ENCODE measurements around the gene PINK1. TPM values are rescaled to one million over a fixed set of nuclear protein-coding genes. Genes with fewer than 3 reads are reported as not detected.

Gene PINK1
- total RNA-seq, 1 experiment from 2014 or later = 17.0 TPM

GRCh38 chr1:20588634-20589225, 44.5 kb upstream of the PINK1 start, which contains the start of gene CDA:
CDA (plus strand) TSS chr1:20589097; CDS start chr1:20589130, 33 bp downstream.
- H3K4me3 Mint-ChIP-seq = peak within 1 kb of the TSS; percentile 34 to 66
- H2BK5ac ChIP-seq (ENCODE audit: insufficient read length, low read length) = no peak within 1 kb of the TSS
- peaks cover 26 to 30% of the 10 kb centered on the region in 2 experiments for H3K4me1 Mint-ChIP-seq
- H3K27me3 ChIP-seq (ENCODE audit: insufficient read depth, low read length) = no peaks in the 10 kb centered on the region
- H2AFZ ChIP-seq (ENCODE audit: low read length) = no peak within 1 kb of the TSS
- no peak within 1 kb of the TSS for H3T11ph ChIP-seq (ENCODE audit: low read length)
- H3K27me3 Mint-ChIP-seq (ENCODE audit: low read depth) = peaks cover 13% of the 10 kb centered on the region
- peak within 1 kb of the TSS in 1 of 3 experiments; percentile 40; a peak in 1 of 7 replicates for H3K27ac Mint-ChIP-seq
- peak within 1 kb of the TSS; percentile 17; the same call in 1 of the 2 replicates for H3K14ac ChIP-seq (ENCODE audit: insufficient read depth, low read length)
- no peak within 1 kb of the TSS for H3K56ac ChIP-seq (ENCODE audit: insufficient read length, low read depth, low read length)
- peak; percentile 78 for DNase-seq
- no peaks in the 10 kb centered on the region; a peak in 1 of 7 replicates for H3K36me3 Mint-ChIP-seq (ENCODE audit: insufficient read depth in 1 of 3, low read depth in 3 of 3)
- no peak within 1 kb of the TSS for H3K4ac ChIP-seq (ENCODE audit: low read depth, low read length)
- peak within 1 kb of the TSS; percentile 15 for H3K18ac ChIP-seq (ENCODE audit: insufficient read length, low read depth, low read length)
- no peaks in the 10 kb centered on the region for H3K79me2 ChIP-seq (ENCODE audit: insufficient read depth, low read length)
- no peaks in the 10 kb centered on the region for H3K23me2 ChIP-seq (ENCODE audit: insufficient read length, low read depth, low read length, poor library complexity, severe bottlenecking)
- H2BK15ac ChIP-seq (ENCODE audit: low read depth, low read length) = no peak within 1 kb of the TSS
- no peaks in the 10 kb centered on the region for H3K79me1 ChIP-seq (ENCODE audit: insufficient read depth, low read depth, low read length, poor library complexity, severe bottlenecking)
- no peak within 1 kb of the TSS for H2BK120ac ChIP-seq (ENCODE audit: low read depth, low read length, poor library complexity, severe bottlenecking)
- H4K20me1 ChIP-seq (ENCODE audit: control insufficient read depth, insufficient read depth, insufficient read length) = peaks cover 2% of the 10 kb centered on the region
- no peak within 1 kb of the TSS for H3K27ac ChIP-seq (ENCODE audit: insufficient read length, low read depth, low read length)
- no peaks in the 10 kb centered on the region; a peak in 2 of 5 replicates for H3K9me3 Mint-ChIP-seq
- no peak within 1 kb of the TSS for H2BK12ac ChIP-seq (ENCODE audit: insufficient read length, low read depth, low read length)
- TF ChIP-seq CTCF (conservative IDR thresholded peaks at IDR 0.05) = no peak
- no peak within 1 kb of the TSS for H4K91ac ChIP-seq (ENCODE audit: insufficient read length, low read depth, low read length)
- no peak within 1 kb of the TSS for H4K8ac ChIP-seq (replicated peaks; ENCODE audit: insufficient read length, low read depth, low read length)
- no peaks in the 10 kb centered on the region for H3K9me3 ChIP-seq (ENCODE audit: control insufficient read depth, low read depth, low read length)
- H3K9ac ChIP-seq (ENCODE audit: extremely low read depth, insufficient read length, low read length) = no peak within 1 kb of the TSS
- H2BK20ac ChIP-seq (ENCODE audit: low read depth, low read length, poor library complexity, severe bottlenecking) = no peak within 1 kb of the TSS
- H2AK5ac ChIP-seq (ENCODE audit: insufficient read length, low read length) = no peak within 1 kb of the TSS
- WGBS (ENCODE audit: extremely low coverage, insufficient read length, low lambda C conversion rate) = no CpG with 5 or more reads among the region's 11 CpGs
- H3K4me1 ChIP-seq (ENCODE audit: insufficient read depth, low read length) = no peaks in the 10 kb centered on the region
- no peak within 1 kb of the TSS for H4K5ac ChIP-seq (ENCODE audit: insufficient read length, low read depth, low read length)
- peak within 1 kb of the TSS; percentile 24 for H3K4me2 ChIP-seq (ENCODE audit: insufficient read depth, insufficient read length, low read length)
- H3K23ac ChIP-seq (ENCODE audit: insufficient read length, low read depth, low read length) = no peak within 1 kb of the TSS
